SJCRH30 (cell line): ENCODE results near the gene GDE1. TPM values are rescaled to one million over a fixed set of nuclear protein-coding genes. Genes with fewer than 3 reads are reported as not detected.
"Not testable (repeated sequence)": the region's sequence is repeated elsewhere in the genome, so short reads cannot be mapped to it uniquely, and the experiment has no call there.

Source experiments
- DNase-seq, 2 experiments: peaks; one replicate each; pipeline ENCODE4 v3.0.0-alpha.2; 2015 to 2020
- H3K27ac ChIP-seq: fragments of 250-450 bp; sonication (Bioruptor Pico); 2 replicates; pipeline ENCODE4 v1.5.1; 2020; ENCODE audit warnings: mild to moderate bottlenecking, moderate library complexity
- H3K27me3 ChIP-seq: fragments of 250-450 bp; sonication (Bioruptor Pico); 2 replicates; pipeline ENCODE4 v1.5.1; 2020; ENCODE audit warnings: mild to moderate bottlenecking, moderate library complexity
- H3K36me3 ChIP-seq: fragments of 250-450 bp; sonication (Bioruptor Pico); 2 replicates; pipeline ENCODE4 v1.5.1; 2020; ENCODE audit warnings: mild to moderate bottlenecking, moderate library complexity
- H3K4me1 ChIP-seq: fragments of 250-450 bp; sonication (Bioruptor Pico); 2 replicates; pipeline ENCODE4 v1.5.1; 2020; ENCODE audit warnings: mild to moderate bottlenecking, moderate library complexity
- H3K4me3 ChIP-seq: fragments of 250-450 bp; sonication (Bioruptor Pico); 2 replicates; pipeline ENCODE4 v1.5.1; 2020; ENCODE audit warnings: mild to moderate bottlenecking, moderate library complexity
- H3K9me3 ChIP-seq: fragments of 250-450 bp; sonication (Bioruptor Pico); replicated peaks from 2 replicates; pipeline ENCODE4 v1.5.1; 2020; ENCODE audit warnings: mild to moderate bottlenecking, moderate library complexity
- total RNA-seq: library from RNA; depleted of rRNA; stranded (reverse); fragments of >200 nt; shearing (Covaris generic); gene quantifications from 2 replicates; pipeline ENCODE4 v1.2.3, GENCODE V29; 2014; rRNA removed

Gene GDE1, protein sequence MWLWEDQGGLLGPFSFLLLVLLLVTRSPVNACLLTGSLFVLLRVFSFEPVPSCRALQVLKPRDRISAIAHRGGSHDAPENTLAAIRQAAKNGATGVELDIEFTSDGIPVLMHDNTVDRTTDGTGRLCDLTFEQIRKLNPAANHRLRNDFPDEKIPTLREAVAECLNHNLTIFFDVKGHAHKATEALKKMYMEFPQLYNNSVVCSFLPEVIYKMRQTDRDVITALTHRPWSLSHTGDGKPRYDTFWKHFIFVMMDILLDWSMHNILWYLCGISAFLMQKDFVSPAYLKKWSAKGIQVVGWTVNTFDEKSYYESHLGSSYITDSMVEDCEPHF
- total RNA-seq = 39.5 and 45.3 TPM in 2 replicates

DNA sequence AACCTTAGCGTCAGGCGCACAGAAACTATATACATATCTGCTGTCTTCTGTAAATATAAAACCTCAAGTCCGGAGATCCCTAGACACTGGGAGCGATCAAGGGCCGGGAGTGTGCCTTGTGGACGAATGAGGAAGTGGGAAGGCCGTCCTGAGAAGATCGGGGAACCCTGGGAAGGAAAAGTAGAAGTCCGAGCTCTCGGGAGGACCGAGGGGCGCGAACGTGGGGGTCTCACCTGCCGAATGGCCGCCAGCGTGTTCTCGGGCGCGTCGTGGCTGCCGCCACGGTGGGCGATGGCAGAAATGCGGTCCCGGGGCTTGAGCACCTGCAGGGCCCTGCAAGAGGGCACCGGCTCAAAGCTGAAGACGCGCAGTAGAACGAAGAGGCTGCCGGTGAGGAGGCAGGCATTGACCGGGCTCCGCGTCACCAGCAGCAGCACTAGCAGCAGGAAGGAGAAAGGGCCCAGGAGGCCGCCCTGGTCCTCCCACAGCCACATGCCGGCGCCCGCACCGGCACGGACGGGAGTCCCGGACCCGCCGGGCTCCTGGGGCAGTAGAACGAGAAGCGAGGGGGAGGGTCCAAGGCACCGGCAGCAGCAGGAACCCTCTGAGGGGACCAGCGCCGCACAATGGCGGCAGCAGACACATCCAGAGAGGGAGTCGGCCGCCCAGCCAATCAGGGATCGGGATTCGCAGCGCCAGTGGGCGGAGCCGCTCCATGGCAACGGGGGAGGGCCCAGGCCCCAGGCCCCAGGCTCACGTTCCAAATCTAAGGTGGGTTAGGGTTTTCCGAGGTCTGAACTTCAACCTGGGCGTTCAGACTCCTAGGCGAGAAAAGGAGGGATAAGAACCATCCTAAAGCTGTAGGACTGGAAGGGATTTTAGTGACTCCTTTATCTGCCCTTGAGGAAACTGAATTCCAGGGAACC is at the start of gene GDE1:
Gene GDE1, minus strand, starts transcription at position 628 of the 926 bp plus-strand sequence. Its CDS starts 134 bp downstream, at position 494.
- peak; percentile 89 to 92 for DNase-seq
- Histone ChIP-seq H3K36me3 (no peaks in the 10 kb centered on the region), H3K4me3 (peak within 1 kb of the TSS; percentile 72), H3K9me3 (no peaks in the 10 kb centered on the region), H3K27me3 (no peaks in the 10 kb centered on the region), H3K4me1 (no peaks in the 10 kb centered on the region), H3K27ac (no peak within 1 kb of the TSS; the same call in 1 of the 2 replicates)

DNA sequence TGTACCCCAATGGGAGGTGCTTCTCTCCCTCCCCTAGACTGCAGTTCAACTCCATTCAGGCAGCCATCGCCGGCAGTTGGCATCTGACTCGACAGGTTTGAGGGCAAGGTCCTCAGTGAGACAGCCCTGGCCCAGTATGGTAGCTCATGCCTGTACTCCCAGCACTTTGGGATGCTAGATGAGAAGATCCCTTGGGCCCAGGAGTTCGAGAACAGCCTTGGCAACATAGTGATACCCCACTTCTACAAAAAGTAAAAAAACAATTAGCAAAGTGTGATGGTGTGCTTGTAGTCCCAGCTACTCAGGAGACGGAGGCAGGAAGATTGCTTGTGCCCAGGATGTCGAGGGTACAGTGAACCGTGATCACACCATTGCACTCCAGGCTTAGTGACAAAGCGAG is 45.7 kb upstream of the GDE1 start:
- H3K27ac ChIP-seq = no peak overlapping the region
- H3K4me1 ChIP-seq = no peaks in the 10 kb centered on the region
- H3K9me3 ChIP-seq = no peaks in the 10 kb centered on the region
- H3K27me3 ChIP-seq = no peaks in the 10 kb centered on the region
- DNase-seq = no peak
- H3K4me3 ChIP-seq = no peak overlapping the region
- no peaks in the 10 kb centered on the region; the same call in 1 of the 2 replicates for H3K36me3 ChIP-seq

DNA sequence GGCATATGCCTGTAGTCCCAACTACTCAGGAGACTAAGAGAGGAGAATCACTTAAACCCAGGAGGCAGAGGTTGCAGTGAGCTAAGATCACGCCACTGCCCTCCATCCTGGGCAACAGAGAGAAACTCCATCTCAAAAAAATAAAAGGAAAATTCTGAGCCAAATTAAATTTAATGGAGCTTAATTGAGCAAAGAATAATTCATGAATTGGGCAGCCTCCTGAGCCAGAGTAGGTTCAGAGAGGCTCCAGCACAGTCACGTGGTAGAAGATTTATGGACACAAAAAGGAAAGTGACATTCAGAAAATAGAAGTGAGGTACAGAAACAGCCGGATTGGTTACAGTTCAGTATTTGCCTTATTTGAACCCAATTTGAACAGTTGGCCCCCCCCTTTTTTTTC is 44.5 kb upstream of the GDE1 start:
- Histone ChIP-seq H3K9me3 (no peaks in the 10 kb centered on the region), H3K27ac (no peak overlapping the region), H3K4me3 (no peak overlapping the region), H3K4me1 (no peaks in the 10 kb centered on the region), H3K36me3 (no peaks in the 10 kb centered on the region; the same call in 1 of the 2 replicates), H3K27me3 (no peaks in the 10 kb centered on the region)
- no peak for DNase-seq

DNA sequence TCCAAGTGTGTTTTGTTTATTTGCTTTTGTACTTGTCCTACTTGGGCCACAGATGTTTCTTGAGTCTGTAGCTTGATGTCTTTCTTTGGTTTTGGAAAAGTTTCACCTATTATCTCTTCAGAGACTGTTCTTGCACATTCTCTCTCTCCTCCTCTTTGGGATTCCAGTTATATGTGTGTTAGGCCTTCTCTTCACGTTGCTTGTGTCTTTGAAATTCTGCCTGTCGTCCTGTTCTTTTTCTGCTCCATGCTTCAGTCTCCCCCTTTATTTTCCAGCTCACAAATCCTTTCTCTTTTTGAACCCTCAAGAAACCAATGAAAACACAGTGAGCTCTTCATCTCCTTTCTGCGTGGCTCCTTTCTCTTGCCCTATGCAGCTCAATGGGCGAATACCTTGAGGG is 41.5 kb upstream of the GDE1 start:
- Histone ChIP-seq H3K36me3 (no peaks in the 10 kb centered on the region; the same call in 1 of the 2 replicates), H3K9me3 (no peaks in the 10 kb centered on the region), H3K4me1 (no peaks in the 10 kb centered on the region), H3K27ac (no peak overlapping the region), H3K4me3 (no peak overlapping the region), H3K27me3 (no peaks in the 10 kb centered on the region)
- no peak for DNase-seq

DNA sequence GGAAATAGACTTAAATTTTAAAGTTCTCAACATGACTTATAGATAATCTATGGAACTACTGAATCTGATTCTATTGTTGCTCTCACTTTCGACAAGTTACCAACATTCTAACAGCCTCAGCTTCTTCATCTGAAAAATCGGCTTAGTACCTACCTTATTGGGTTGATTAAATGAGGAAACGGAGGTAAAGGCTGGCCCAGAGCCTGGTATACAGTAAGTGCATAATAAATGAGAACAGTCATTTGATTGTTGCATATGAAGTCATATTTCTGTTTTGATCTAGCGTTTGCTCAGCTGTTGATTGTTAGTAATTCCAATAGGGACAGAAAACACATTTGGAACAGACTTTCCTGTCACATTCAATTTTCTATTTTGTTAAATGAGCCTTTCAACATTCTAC is 38.2 kb upstream of the GDE1 start:
- no peak overlapping the region for H3K27ac ChIP-seq
- no peaks in the 10 kb centered on the region for H3K27me3 ChIP-seq
- no peaks in the 10 kb centered on the region for H3K4me1 ChIP-seq
- H3K9me3 ChIP-seq = no peaks in the 10 kb centered on the region
- no peaks in the 10 kb centered on the region for H3K36me3 ChIP-seq
- DNase-seq = no peak
- H3K4me3 ChIP-seq = no peak overlapping the region

DNA sequence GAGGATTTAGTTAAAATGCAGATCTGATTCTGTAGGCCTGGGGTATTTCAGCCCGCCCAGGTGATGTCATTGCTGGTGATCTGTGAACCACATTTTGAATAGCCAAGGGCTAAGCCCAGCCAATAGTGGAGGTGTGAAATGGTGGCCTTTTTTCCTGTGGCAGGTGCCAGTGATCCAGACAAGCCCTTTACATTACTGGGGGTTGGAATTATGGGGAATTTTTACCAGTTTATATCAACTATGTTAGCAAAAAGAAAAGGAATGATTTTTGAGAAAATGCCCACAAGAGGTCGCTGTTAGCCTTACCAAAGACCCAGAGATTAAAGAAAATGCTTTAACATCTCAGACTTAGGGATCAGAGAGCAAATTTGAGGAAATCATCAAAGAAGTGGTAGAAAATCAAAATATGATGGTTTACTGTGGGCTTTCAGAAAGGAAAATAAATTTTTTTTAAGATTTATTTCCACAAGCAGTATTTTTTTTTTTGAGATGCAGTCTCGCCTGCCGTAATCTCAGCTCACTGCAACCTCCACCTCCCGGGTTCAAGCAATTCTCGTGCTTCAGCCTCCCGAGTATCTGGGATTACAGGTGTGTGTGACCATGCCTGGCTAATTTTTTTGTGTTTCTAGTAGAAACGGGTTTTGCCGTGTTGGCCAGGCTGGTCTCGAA is 37.5 kb upstream of the GDE1 start:
- H3K27me3 ChIP-seq = no peaks in the 10 kb centered on the region
- H3K4me3 ChIP-seq = no peak overlapping the region
- no peaks in the 10 kb centered on the region for H3K36me3 ChIP-seq
- DNase-seq = peak; percentile 8 to 79
- no peak overlapping the region for H3K27ac ChIP-seq
- no peaks in the 10 kb centered on the region for H3K4me1 ChIP-seq
- H3K9me3 ChIP-seq = no peaks in the 10 kb centered on the region

DNA sequence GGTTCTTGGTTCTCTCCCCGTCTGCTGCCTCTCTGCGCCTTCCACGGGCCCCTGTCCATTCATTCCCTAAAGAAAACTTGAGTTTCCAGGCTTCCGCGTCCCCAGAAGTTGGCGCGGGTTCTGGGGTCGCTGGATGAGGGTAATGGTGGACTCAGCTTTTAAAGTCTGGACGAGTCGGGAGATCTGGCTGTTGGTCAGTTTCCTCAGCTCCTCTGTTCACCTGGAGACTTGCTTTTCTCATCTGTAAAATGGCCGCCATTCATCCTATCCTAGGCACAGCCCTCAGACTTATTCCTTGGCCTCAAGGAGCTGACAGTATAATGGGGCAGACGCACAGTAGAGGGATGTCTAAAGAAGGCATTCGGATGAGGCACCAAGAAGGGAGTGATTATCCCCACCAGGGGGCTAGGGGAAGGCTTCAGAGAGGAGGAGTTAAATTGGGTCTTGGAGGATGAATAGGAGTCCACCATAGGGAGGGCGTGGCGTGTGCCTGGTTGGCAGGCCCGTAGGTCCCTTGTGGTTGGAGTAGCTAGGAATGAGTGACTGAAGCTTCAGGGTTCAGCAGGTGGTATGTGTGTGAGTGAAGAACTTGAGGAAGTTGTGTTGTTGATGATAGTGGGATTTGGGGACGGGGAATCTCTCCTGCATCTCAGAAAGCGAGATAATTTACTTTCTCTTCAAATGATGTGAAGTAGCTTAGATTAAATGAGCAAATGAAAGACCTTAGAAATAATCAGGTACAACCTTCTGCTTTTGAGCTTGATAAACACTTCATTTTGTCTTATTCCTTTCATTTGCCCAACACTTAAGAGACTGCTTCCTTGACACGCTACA is 34.3 kb upstream of the GDE1 start:
- Histone ChIP-seq H3K4me1 (no peaks in the 10 kb centered on the region), H3K4me3 (peak overlapping the region; percentile 69), H3K27ac (peak overlapping the region; percentile 74), H3K36me3 (peaks cover 8% of the 10 kb centered on the region; the same call in 1 of the 2 replicates), H3K27me3 (no peaks in the 10 kb centered on the region), H3K9me3 (no peaks in the 10 kb centered on the region)
- DNase-seq = peak; percentile 23 to 35

DNA sequence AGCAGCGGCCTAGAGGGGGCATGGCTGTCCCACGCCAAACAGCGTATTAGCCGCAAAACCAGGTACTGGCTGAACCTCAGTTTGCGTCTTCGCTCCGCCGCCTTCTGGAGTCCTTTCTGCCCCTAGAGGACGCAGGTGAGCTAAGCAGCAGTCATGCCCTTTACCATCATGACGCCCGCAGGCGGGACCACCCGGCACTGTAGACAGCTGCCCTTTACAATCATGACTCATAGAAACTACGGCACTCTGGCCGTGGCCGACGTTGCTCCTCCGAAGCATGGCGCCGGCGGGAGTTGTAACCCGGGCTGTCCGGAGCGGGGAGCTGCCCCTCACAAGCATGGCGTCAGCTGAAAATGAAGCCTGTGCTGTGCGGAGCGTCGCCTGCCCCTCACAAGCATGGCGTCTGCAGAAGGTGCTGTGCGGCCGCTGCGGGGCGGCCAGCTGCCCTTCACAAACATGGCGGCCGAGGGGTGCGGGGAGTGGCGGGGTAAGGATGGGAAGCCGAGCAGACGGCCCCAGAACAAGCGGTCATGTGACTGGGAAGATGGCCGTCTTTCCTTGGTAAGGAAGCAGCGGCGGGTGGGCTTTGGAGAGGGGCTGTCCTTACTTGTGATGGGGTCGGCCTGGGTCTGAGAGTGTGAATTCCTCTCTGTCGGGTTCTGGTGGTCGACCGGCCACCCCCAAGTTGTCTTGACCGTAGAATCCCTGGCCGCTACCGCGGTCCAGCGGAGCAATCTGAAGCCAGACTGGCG is 33.5 kb upstream of the GDE1 start, which contains the start of gene VPS35L:
Gene VPS35L, plus strand, starts transcription at position 518 of the 752 bp plus-strand sequence. Its CDS starts 27 bp downstream, at position 545.
- H3K4me1 ChIP-seq = no peaks in the 10 kb centered on the region
- peak within 1 kb of the TSS; percentile 69 for H3K4me3 ChIP-seq
- peak within 1 kb of the TSS; percentile 75 for H3K27ac ChIP-seq
- no peaks in the 10 kb centered on the region for H3K27me3 ChIP-seq
- peak; percentile 98 for DNase-seq
- H3K36me3 ChIP-seq = peaks cover 11% of the 10 kb centered on the region; the same call in 1 of the 2 replicates
- H3K9me3 ChIP-seq = no peaks in the 10 kb centered on the region

DNA sequence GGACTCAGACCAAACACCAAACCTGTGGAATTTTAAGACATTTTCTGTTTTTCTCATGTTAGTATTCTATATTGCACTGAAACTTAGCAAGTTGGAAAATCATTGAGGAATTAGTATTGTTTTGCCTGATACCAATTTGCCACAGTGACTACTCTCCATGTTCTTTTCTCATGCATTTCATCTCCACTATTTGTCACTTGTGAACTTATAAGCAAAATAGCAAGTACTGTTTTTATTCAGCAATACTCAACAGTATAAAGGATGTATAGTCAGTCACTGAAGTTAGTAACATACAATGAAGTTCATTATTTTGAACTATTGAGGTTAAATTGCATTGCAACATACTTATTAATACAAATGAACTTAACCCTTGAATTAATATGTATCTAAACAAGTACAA is 27.8 kb upstream of the GDE1 start:
- H3K9me3 ChIP-seq = no peaks in the 10 kb centered on the region
- H3K27me3 ChIP-seq = no peaks in the 10 kb centered on the region
- H3K36me3 ChIP-seq = peaks cover 45% of the 10 kb centered on the region
- no peak for DNase-seq
- no peaks in the 10 kb centered on the region for H3K4me1 ChIP-seq
- H3K4me3 ChIP-seq = no peak overlapping the region
- H3K27ac ChIP-seq = no peak overlapping the region

DNA sequence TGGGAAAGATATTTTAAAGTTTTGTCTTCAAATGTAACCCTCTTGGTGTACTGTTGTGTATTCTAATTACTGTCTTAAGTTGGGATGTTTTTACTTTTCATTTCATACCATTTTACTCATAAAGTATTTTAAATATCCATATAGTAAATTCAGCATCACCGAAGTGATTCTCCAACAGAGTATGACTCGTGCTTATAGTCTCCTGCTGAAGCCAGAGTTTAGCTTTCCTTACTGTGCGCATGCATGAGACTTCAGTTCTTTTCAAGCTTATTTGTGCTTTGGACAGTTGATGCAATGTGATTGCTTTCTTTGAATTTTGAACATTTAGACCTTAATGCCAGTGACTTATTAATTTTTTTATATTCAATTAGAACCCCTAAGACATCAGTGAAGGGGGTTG is 26.2 kb upstream of the GDE1 start:
- no peak overlapping the region for H3K27ac ChIP-seq
- H3K4me1 ChIP-seq = no peaks in the 10 kb centered on the region
- no peak for DNase-seq
- peaks cover 56% of the 10 kb centered on the region for H3K36me3 ChIP-seq
- H3K27me3 ChIP-seq = no peaks in the 10 kb centered on the region
- no peak overlapping the region for H3K4me3 ChIP-seq
- H3K9me3 ChIP-seq = no peaks in the 10 kb centered on the region

DNA sequence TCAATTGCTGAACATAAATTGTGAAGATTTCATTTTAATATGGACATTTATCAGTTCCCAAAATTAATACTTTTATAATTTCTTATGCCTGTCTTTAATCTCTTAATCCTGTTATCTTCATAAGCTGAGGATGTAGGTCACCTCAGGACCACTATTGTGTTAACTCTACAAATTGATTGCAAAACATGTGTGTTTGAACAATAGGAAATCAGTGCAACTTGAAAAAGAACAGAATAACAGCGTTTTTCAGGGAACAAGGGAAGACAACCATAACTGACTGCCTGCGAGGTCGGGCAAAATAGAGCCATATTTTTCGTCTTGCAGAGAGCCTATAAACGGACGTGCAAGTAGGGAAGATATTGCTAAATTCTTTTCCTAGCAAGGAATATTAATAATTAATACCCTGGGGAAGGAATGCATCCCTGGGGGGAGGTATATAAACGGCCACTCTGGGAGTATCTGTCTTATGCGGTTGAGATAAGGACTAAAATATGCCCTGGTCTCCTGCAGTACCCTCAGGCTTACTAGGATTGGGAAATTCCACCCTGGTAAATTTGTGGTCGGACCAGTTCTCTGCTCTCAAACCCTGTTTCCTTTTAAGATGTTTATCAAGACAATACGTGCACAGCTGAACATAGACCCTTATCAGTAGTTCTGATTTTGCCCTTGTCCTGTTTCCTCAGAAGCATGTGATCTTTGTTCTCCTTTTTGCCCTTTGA is 21.5 kb upstream of the GDE1 start:
- not testable (repeated sequence) for H3K27me3 ChIP-seq, H3K27ac ChIP-seq, H3K9me3 ChIP-seq, H3K4me3 ChIP-seq, DNase-seq, H3K4me1 ChIP-seq
- H3K36me3 ChIP-seq = peaks cover 69% of the 10 kb centered on the region

DNA sequence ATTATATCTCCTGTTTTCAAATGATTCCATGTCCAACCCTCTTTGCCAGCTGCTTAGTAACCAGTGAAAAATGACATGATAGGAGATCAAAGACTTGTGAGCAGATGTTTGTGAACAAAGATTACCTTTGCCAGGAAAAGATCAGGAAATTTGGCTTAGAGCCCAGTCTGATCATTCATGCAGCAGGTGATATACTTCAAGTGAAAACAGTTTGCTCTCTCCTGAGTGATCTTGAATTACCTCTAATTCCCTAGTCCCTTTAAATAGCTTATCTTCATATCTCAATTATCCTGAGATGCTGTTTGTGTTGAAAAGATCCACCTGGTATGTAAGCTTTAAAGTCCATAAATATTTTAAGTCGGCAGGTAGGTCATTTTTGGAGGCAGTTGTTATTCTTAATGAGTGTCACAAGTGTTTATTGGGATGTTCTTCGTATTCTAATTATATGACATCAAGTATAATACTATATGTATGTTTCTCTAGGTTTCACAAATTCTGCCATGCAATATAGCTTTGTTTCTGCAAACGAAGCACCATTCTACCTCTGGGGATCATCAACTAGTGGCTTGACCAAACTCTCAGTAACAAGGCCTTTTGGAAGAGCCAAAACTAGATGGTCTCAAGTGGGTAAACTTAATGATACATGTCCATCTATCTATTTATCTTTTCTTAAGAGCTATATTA is 20.4 kb upstream of the GDE1 start:
- Histone ChIP-seq H3K27ac (no peak overlapping the region), H3K27me3 (no peaks in the 10 kb centered on the region), H3K4me3 (no peak overlapping the region), H3K9me3 (no peaks in the 10 kb centered on the region), H3K4me1 (no peaks in the 10 kb centered on the region), H3K36me3 (peaks cover 65% of the 10 kb centered on the region)
- peak in 1 of 2 experiments; percentile 26 for DNase-seq
